DND-41 (cell line): Measurements from ENCODE around the gene ARHGEF7.

Experiments
- ATAC-seq: fragments of 200-7000 bp; cut with Tn5 transposase; 3 replicates; pipeline ENCODE4 v1.9.1; 2021; ENCODE audit warnings: low read depth; ENCODE audit not compliant: insufficient read depth
- DNase-seq: peaks from one replicate; pipeline ENCODE4 v3.0.0-alpha.2; 2020
- H2AFZ ChIP-seq: 2 replicates; pipeline ENCODE4 v1.6.0; 2012; ENCODE audit warnings: low read depth, low read length
- H3K27ac ChIP-seq: 2 replicates; pipeline ENCODE4 v1.5.1; 2012; ENCODE audit warnings: low read length, inconsistent platforms
- H3K27me3 ChIP-seq: fragments of 200-600 bp; sonication (generic); 2 replicates; pipeline ENCODE4 v1.6.0; 2012; ENCODE audit warnings: low read length, mild to moderate bottlenecking, inconsistent platforms; ENCODE audit not compliant: insufficient read depth, poor library complexity
- H3K36me3 ChIP-seq: 2 replicates; pipeline ENCODE4 v1.5.1; 2012; ENCODE audit warnings: low read length, inconsistent platforms; ENCODE audit not compliant: insufficient read depth
- H3K4me1 ChIP-seq: 2 replicates; pipeline ENCODE4 v1.5.1; 2012; ENCODE audit warnings: mild to moderate bottlenecking, low read length; ENCODE audit not compliant: insufficient read depth
- H3K4me2 ChIP-seq: 2 replicates; pipeline ENCODE4 v1.6.0; 2012; ENCODE audit warnings: mild to moderate bottlenecking, moderate library complexity, low read length, inconsistent platforms; ENCODE audit not compliant: insufficient read depth
- H3K4me3 ChIP-seq, 2 experiments: fragments of 200-600 bp in 1 of 2; shearing (Covaris generic) in 1 of 2; 2 replicates each; pipeline ENCODE4 v1.5.1; 2012 to 2016; ENCODE audit warnings: inconsistent platforms in 2 of 2, low read length in 2 of 2, mild to moderate bottlenecking in 2 of 2, low read depth in 1 of 2, moderate library complexity in 1 of 2
- H3K79me2 ChIP-seq: 2 replicates; pipeline ENCODE4 v1.6.0; 2012; ENCODE audit warnings: low read length, inconsistent platforms; ENCODE audit not compliant: insufficient read depth
- H3K9ac ChIP-seq: 2 replicates; pipeline ENCODE4 v1.6.0; 2012; ENCODE audit warnings: low read depth, mild to moderate bottlenecking, inconsistent platforms, low read length, moderate library complexity
- H3K9me3 ChIP-seq: 2 replicates; pipeline ENCODE4 v1.5.1; 2012; ENCODE audit warnings: low read length, moderate library complexity, mild to moderate bottlenecking, inconsistent platforms; ENCODE audit not compliant: insufficient read depth, severe bottlenecking
- H4K20me1 ChIP-seq: 2 replicates; pipeline ENCODE4 v1.6.0; 2012; ENCODE audit warnings: low read length; ENCODE audit not compliant: insufficient read depth
- CTCF ChIP-seq: IDR thresholded peaks from 2 replicates; pipeline ENCODE4 v1.5.1; 2012; ENCODE audit warnings: borderline replicate concordance, low read length, moderate library complexity, mild to moderate bottlenecking; ENCODE audit not compliant: poor library complexity, severe bottlenecking; ENCODE audit errors: extremely low read depth
- EZH2 ChIP-seq: IDR thresholded peaks from 3 replicates; pipeline ENCODE4 v1.6.1; 2012; ENCODE audit warnings: borderline replicate concordance, low read depth, mild to moderate bottlenecking, moderate library complexity, low read length, inconsistent platforms; ENCODE audit not compliant: severe bottlenecking

Gene ARHGEF7

GRCh38 chr13:111115061-111115964, at the start of gene ARHGEF7:
TSS of gene ARHGEF7 (plus strand) at chr13:111115310. CDS start at chr13:111115527, 217 bp downstream.
- no peaks in the 10 kb centered on the region for H4K20me1 ChIP-seq
- H3K27me3 ChIP-seq, result peaks cover 11% of the 10 kb centered on the region
- H3K27ac ChIP-seq, result no peak within 1 kb of the TSS

GRCh38 chr13:111065698-111066097, 49.4 kb upstream of the ARHGEF7 start:
- Histone ChIP-seq H4K20me1 (no peaks in the 10 kb centered on the region), H3K79me2 (no peaks in the 10 kb centered on the region), H3K4me2 (no peak overlapping the region), H3K4me3 (no peak overlapping the region), H3K4me1 (no peaks in the 10 kb centered on the region), H3K27ac (no peak overlapping the region), H3K27me3 (no peaks in the 10 kb centered on the region), H2AFZ (no peak overlapping the region), H3K9ac (no peak overlapping the region), H3K9me3 (peaks cover under 1% of the 10 kb centered on the region), H3K36me3 (no peaks in the 10 kb centered on the region)
- DNase-seq (no peak), ATAC-seq (no peak)
- TF ChIP-seq EZH2, result no peak
- TF ChIP-seq CTCF, result no peak

More at GRCh38 chr13:111115061-111115964, at the start of gene ARHGEF7:
- no peaks in the 10 kb centered on the region for H3K9me3 ChIP-seq
- TF ChIP-seq CTCF, result no peak
- TF ChIP-seq EZH2, result no peak
- no peak within 1 kb of the TSS for H3K9ac ChIP-seq
- no peaks in the 10 kb centered on the region for H3K36me3 ChIP-seq
- ATAC-seq (no peak), DNase-seq (no peak)
- H3K4me1 ChIP-seq, result no peaks in the 10 kb centered on the region
- no peak within 1 kb of the TSS for H2AFZ ChIP-seq
- no peaks in the 10 kb centered on the region for H3K79me2 ChIP-seq
- H3K4me3 ChIP-seq, result no peak within 1 kb of the TSS
- H3K4me2 ChIP-seq, result no peak within 1 kb of the TSS

- Histone ChIP-seq H3K4me3 (no peak overlapping the region), H2AFZ (no peak overlapping the region)
Measured at GRCh38 chr13:111066544-111066943, 48.6 kb upstream of the ARHGEF7 start.

More at GRCh38 chr13:111066544-111066943, 48.6 kb upstream of the ARHGEF7 start:
- ATAC-seq (no peak), DNase-seq (no peak)
- no peaks in the 10 kb centered on the region for H3K27me3 ChIP-seq
- H3K9ac ChIP-seq, result no peak overlapping the region
- no peak overlapping the region for H3K4me2 ChIP-seq
- H3K79me2 ChIP-seq, result no peaks in the 10 kb centered on the region
- no peaks in the 10 kb centered on the region for H4K20me1 ChIP-seq
- no peak for TF ChIP-seq CTCF
- H3K27ac ChIP-seq, result no peak overlapping the region
- H3K4me1 ChIP-seq, result no peaks in the 10 kb centered on the region
- H3K36me3 ChIP-seq, result no peaks in the 10 kb centered on the region
- peaks cover 5% of the 10 kb centered on the region for H3K9me3 ChIP-seq
